GM18867 (cell line): ENCODE data around the gene PAQR4.

Source experiments
- ATAC-seq: cut with Tn5 transposase; IDR thresholded peaks from one replicate; pipeline ENCODE4 v1.9.1; 2021; ENCODE audit warnings: mild to moderate bottlenecking, moderate library complexity; ENCODE audit not compliant: unreplicated experiment

Gene PAQR4

DNA sequence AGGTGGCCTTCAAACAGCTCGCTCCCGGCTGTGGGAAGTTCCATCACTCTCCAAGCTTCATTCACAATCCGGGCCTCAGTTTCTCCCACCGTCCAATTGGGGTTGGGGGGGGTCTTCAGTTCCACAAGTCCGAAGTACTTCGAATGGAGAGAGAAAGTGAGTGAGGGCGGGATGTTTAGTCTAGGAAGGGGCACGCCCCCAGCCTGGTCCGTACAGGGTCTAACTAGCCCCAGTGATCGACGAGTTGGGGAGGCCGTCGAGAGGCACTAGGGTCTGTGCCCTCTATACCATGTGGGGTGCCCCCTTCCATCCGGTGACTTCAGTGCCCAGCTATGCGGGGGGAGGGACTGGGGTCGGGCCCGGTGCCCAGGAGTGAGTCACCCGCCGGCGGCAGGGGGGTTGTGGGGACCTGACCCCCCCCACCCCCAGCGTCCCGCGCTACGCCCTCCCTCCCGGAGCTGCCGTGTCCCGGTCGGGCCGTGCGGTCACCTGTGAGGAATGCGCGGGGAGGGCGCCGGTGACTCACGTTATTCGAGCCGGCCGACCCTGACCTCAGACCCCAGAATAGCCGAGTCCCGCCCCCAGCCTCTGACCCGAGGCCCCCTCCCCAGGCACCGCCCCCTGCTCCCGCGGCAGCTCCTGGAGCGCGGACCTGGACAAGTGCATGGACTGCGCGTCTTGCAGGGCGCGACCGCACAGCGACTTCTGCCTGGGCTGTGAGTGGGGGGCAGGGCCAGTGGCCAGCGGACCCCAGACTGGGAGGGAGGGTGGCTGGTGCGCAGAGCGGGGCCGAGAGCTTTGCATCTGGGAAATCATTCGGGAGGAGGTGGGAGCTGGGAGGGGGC, 51.7 kb downstream of the PAQR4 start:
- no peak for ATAC-seq

DNA sequence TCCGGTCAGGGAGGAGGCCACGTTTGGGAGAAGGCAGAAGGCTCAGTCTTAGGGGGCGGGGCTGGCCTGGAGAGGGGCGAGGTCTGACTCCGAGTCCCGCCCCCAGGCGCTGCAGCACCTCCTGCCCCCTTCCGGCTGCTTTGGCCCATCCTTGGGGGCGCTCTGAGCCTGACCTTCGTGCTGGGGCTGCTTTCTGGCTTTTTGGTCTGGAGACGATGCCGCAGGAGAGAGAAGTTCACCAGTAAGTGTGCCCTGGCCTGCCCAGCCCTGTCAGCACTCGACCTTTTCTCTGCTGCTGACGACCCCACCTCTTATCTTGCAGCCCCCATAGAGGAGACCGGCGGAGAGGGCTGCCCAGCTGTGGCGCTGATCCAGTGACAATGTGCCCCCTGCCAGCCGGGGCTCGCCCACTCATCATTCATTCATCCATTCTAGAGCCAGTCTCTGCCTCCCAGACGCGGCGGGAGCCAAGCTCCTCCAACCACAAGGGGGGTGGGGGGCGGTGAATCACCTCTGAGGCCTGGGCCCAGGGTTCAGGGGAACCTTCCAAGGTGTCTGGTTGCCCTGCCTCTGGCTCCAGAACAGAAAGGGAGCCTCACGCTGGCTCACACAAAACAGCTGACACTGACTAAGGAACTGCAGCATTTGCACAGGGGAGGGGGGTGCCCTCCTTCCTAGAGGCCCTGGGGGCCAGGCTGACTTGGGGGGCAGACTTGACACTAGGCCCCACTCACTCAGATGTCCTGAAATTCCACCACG, 52.5 kb downstream of the PAQR4 start:
- no peak for ATAC-seq

DNA sequence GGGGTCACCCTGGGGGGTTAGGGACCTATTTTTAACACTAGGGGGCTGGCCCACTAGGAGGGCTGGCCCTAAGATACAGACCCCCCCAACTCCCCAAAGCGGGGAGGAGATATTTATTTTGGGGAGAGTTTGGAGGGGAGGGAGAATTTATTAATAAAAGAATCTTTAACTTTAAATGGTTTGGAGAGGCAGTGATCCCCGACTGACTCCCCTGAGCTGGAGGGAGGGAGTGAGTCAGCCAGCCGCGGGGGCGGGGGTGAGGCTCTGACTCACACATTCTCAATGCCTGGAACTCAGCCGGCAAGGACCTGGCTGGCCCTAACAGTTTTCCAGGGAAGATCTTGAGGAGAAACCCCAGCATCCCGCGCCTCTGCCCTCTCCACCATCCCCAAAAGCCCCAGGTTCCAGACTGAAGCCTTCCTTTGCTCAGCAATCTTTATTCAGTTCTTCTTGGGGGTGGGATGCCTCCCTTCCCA, 53.1 kb downstream of the PAQR4 start:
- ATAC-seq = no peak

DNA sequence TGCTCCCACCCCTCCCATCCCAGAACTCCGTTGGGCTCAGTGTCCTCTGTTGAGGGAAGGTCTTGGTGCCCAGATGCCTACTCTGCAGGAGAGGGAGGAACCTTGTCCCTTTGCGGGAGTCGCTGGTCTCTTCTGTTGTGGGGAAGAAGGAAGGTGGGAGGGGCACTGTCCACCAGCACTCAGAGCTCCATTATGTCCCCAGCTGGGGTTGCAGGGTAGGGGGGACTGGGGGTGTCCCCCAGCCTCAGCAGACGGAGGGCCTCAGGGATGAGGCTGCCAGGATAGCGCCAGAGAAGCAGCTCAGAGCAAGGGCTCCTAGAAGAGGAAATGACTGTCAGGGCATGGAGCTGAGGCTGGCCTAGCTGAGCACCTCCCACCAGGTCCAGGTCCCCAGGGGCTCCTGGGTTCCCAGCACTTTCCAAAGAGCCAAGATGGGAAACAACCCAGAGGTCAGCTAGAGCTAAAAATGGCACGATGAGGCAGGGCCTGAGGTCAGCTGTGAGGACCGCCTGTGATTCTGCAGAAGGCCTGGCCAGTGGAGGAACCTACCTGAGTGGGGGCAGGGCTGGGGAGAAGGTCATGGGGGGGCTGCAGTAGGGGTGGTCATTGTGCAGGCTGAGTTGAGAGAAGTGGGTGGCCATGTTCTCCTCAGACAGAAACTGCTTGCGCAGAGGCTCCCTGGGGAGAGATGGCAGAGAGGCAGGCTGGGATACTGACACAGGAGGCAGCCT, 53.7 kb downstream of the PAQR4 start:
- no peak for ATAC-seq
